Activated naive CD4-positive, alpha-beta T cell treated with anti-CD3 and anti-CD28 coated beads, Interleukin-2, amount 50 U/mL, for 24 hours (primary cell): ENCODE measurements around the gene ITGA5.

Source experiments
- H3K27ac Mint-ChIP-seq: one replicate; pipeline ENCODE4 v1.8.0; 2021; ENCODE audit warnings: mild to moderate bottlenecking, mixed read lengths
- H3K27me3 Mint-ChIP-seq: one replicate; pipeline ENCODE4 v1.8.0; 2021; ENCODE audit warnings: mixed read lengths
- H3K36me3 Mint-ChIP-seq: one replicate; pipeline ENCODE4 v1.8.0; 2021; ENCODE audit warnings: mixed read lengths
- H3K4me1 Mint-ChIP-seq: one replicate; pipeline ENCODE4 v1.8.0; 2021; ENCODE audit warnings: mixed read lengths
- H3K4me3 Mint-ChIP-seq: one replicate; pipeline ENCODE4 v1.8.0; 2021; ENCODE audit warnings: mild to moderate bottlenecking, mixed read lengths
- H3K9me3 Mint-ChIP-seq: one replicate; pipeline ENCODE4 v1.8.0; 2021; ENCODE audit warnings: mixed read lengths

ITGA5 gene

GRCh38 chr12:54405106-54405505 lies 14.0 kb downstream of the ITGA5 start:
- peaks cover 45% of the 10 kb centered on the region for H3K4me1 Mint-ChIP-seq
- peaks cover 10% of the 10 kb centered on the region for H3K36me3 Mint-ChIP-seq
- no peaks in the 10 kb centered on the region for H3K9me3 Mint-ChIP-seq
- H3K27me3 Mint-ChIP-seq: no peaks in the 10 kb centered on the region
- peak overlapping the region; percentile 5 for H3K27ac Mint-ChIP-seq
- no peak overlapping the region for H3K4me3 Mint-ChIP-seq

GRCh38 chr12:54404061-54405004 lies 14.7 kb downstream of the ITGA5 start:
- no peak overlapping the region for H3K4me3 Mint-ChIP-seq
- peak overlapping the region; percentile 92 for H3K27ac Mint-ChIP-seq
- peaks cover 46% of the 10 kb centered on the region for H3K4me1 Mint-ChIP-seq
- H3K36me3 Mint-ChIP-seq: peaks cover 10% of the 10 kb centered on the region
- H3K27me3 Mint-ChIP-seq: no peaks in the 10 kb centered on the region
- H3K9me3 Mint-ChIP-seq: no peaks in the 10 kb centered on the region

- Mint-ChIP-seq H3K27ac (peak overlapping the region; percentile 57), H3K36me3 (peaks cover 9% of the 10 kb centered on the region), H3K4me1 (peaks cover 23% of the 10 kb centered on the region), H3K4me3 (no peak overlapping the region), H3K9me3 (no peaks in the 10 kb centered on the region), H3K27me3 (no peaks in the 10 kb centered on the region)
Observed at GRCh38 chr12:54401119-54401518, 17.9 kb downstream of the ITGA5 start.

- peaks cover 5% of the 10 kb centered on the region for H3K36me3 Mint-ChIP-seq
- no peaks in the 10 kb centered on the region for H3K27me3 Mint-ChIP-seq
- H3K9me3 Mint-ChIP-seq: no peaks in the 10 kb centered on the region
- H3K4me1 Mint-ChIP-seq: peaks cover 16% of the 10 kb centered on the region
- H3K27ac Mint-ChIP-seq: peak overlapping the region; percentile 7
- H3K4me3 Mint-ChIP-seq: no peak overlapping the region
Observed at GRCh38 chr12:54398995-54399793, 19.9 kb downstream of the ITGA5 start.

- Mint-ChIP-seq H3K4me1 (peaks cover 22% of the 10 kb centered on the region), H3K27ac (no peak overlapping the region), H3K9me3 (no peaks in the 10 kb centered on the region), H3K36me3 (peaks cover 6% of the 10 kb centered on the region), H3K27me3 (no peaks in the 10 kb centered on the region), H3K4me3 (no peak overlapping the region)
Observed at GRCh38 chr12:54398218-54398617, 20.8 kb downstream of the ITGA5 start.

GRCh38 chr12:54397157-54397556 lies 21.9 kb downstream of the ITGA5 start:
- Mint-ChIP-seq H3K9me3 (no peaks in the 10 kb centered on the region), H3K36me3 (peaks cover 6% of the 10 kb centered on the region), H3K27ac (no peak overlapping the region)

GRCh38 chr12:54395545-54395944 lies 23.5 kb downstream of the ITGA5 start:
- no peak overlapping the region for H3K27ac Mint-ChIP-seq
- peaks cover 34% of the 10 kb centered on the region for H3K4me1 Mint-ChIP-seq
- H3K27me3 Mint-ChIP-seq: no peaks in the 10 kb centered on the region
- no peak overlapping the region for H3K4me3 Mint-ChIP-seq
- no peaks in the 10 kb centered on the region for H3K9me3 Mint-ChIP-seq
- H3K36me3 Mint-ChIP-seq: peaks cover 8% of the 10 kb centered on the region

More at GRCh38 chr12:54397157-54397556, 21.9 kb downstream of the ITGA5 start:
- Mint-ChIP-seq H3K4me1 (peaks cover 25% of the 10 kb centered on the region), H3K4me3 (no peak overlapping the region), H3K27me3 (no peaks in the 10 kb centered on the region)

- H3K27ac Mint-ChIP-seq: peak overlapping the region; percentile 46
- H3K36me3 Mint-ChIP-seq: peaks cover 5% of the 10 kb centered on the region
- H3K4me3 Mint-ChIP-seq: no peak overlapping the region
- H3K27me3 Mint-ChIP-seq: no peaks in the 10 kb centered on the region
- no peaks in the 10 kb centered on the region for H3K9me3 Mint-ChIP-seq
- peaks cover 35% of the 10 kb centered on the region for H3K4me1 Mint-ChIP-seq
Observed at GRCh38 chr12:54394986-54395385, 24.1 kb downstream of the ITGA5 start.

- Mint-ChIP-seq H3K36me3 (peaks cover 5% of the 10 kb centered on the region), H3K4me1 (peaks cover 40% of the 10 kb centered on the region)
Observed at GRCh38 chr12:54394281-54394719, 24.8 kb downstream of the ITGA5 start.

GRCh38 chr12:54393743-54394142 lies 25.3 kb downstream of the ITGA5 start:
- Mint-ChIP-seq H3K27ac (peak overlapping the region; percentile 41), H3K9me3 (no peaks in the 10 kb centered on the region), H3K36me3 (peaks cover 3% of the 10 kb centered on the region), H3K4me3 (peak overlapping the region; percentile 42), H3K4me1 (peaks cover 38% of the 10 kb centered on the region), H3K27me3 (no peaks in the 10 kb centered on the region)

More at GRCh38 chr12:54394281-54394719, 24.8 kb downstream of the ITGA5 start:
- Mint-ChIP-seq H3K27me3 (no peaks in the 10 kb centered on the region), H3K4me3 (no peak overlapping the region), H3K9me3 (no peaks in the 10 kb centered on the region), H3K27ac (no peak overlapping the region)

- H3K4me3 Mint-ChIP-seq: no peak overlapping the region
- H3K9me3 Mint-ChIP-seq: no peaks in the 10 kb centered on the region
- no peak overlapping the region for H3K27ac Mint-ChIP-seq
- no peaks in the 10 kb centered on the region for H3K27me3 Mint-ChIP-seq
- H3K36me3 Mint-ChIP-seq: peaks cover 3% of the 10 kb centered on the region
- peaks cover 38% of the 10 kb centered on the region for H3K4me1 Mint-ChIP-seq
Observed at GRCh38 chr12:54393207-54393609, 25.9 kb downstream of the ITGA5 start.

GRCh38 chr12:54392485-54393206 lies 26.4 kb downstream of the ITGA5 start:
- Mint-ChIP-seq H3K9me3 (no peaks in the 10 kb centered on the region), H3K36me3 (peaks cover 3% of the 10 kb centered on the region), H3K4me3 (peak overlapping the region; percentile 83), H3K4me1 (peaks cover 39% of the 10 kb centered on the region), H3K27me3 (no peaks in the 10 kb centered on the region), H3K27ac (no peak overlapping the region)

GRCh38 chr12:54390668-54391551 lies 28.2 kb downstream of the ITGA5 start:
- no peaks in the 10 kb centered on the region for H3K27me3 Mint-ChIP-seq
- peak overlapping the region; percentile 83 for H3K4me3 Mint-ChIP-seq
- no peaks in the 10 kb centered on the region for H3K9me3 Mint-ChIP-seq
- no peak overlapping the region for H3K27ac Mint-ChIP-seq
- H3K4me1 Mint-ChIP-seq: peaks cover 43% of the 10 kb centered on the region
- H3K36me3 Mint-ChIP-seq: peaks cover 3% of the 10 kb centered on the region

- peaks cover 43% of the 10 kb centered on the region for H3K4me1 Mint-ChIP-seq
- H3K36me3 Mint-ChIP-seq: peaks cover 3% of the 10 kb centered on the region
Observed at GRCh38 chr12:54390176-54390667, 28.8 kb downstream of the ITGA5 start.

More at GRCh38 chr12:54390176-54390667, 28.8 kb downstream of the ITGA5 start:
- no peaks in the 10 kb centered on the region for H3K9me3 Mint-ChIP-seq
- H3K27ac Mint-ChIP-seq: no peak overlapping the region
- no peaks in the 10 kb centered on the region for H3K27me3 Mint-ChIP-seq
- H3K4me3 Mint-ChIP-seq: peak overlapping the region; percentile 59
